Stimulated activated CD8-positive, alpha-beta memory T cell treated with anti-CD3 and anti-CD28 coated beads, Interleukin-12 subunit alpha, Interleukin-12 subunit beta, amount 100 ng/mL, for 4 hours (primary cell): ENCODE results near the gene RBBP5.

Experiments
- DNase-seq: peaks from one replicate; pipeline ENCODE4 v3.0.0-alpha.2; 2020; ENCODE audit warnings: low read depth

The RBBP5 gene

DNA sequence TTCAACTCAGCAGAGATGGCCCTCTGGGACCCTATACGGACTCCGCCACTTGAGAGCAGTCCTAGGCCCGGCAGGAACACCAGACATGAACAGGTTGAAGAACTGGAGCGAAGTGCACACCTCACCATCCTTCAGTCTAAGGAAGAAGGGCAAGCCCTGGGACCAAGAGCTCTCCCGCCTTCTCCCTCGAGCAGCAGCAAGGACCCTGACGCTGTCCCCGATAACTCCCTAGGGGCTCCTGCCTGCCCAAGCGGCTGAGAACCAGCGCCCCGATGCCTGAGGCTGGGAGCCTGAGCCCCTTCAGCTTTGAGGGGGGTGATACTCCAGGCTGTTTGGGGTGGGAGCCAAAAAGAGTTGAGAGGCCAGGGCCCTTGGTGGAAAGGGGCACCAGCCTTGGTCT lies 47.7 kb downstream of the RBBP5 start:
- DNase-seq = no peak

DNA sequence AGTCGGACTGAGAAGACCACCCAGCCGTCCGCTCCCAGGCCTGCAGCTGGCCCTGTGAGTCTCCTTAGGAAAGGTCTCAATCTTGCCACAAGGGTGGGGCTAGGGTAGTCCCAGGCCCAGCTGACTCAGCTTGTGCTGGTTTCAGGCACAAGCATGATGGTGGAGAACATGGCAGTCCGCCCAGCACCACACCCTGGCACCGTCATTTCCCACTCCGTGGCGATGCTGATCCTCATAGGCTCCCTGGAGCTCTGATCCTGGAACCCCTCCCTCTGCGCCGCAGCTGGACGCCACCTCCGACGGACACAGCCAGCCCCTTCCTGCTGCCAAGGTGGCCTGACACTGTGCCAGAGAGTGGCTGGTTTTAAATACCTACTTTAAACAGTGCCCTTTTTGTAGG lies 48.3 kb downstream of the RBBP5 start:
- DNase-seq = no peak

DNA sequence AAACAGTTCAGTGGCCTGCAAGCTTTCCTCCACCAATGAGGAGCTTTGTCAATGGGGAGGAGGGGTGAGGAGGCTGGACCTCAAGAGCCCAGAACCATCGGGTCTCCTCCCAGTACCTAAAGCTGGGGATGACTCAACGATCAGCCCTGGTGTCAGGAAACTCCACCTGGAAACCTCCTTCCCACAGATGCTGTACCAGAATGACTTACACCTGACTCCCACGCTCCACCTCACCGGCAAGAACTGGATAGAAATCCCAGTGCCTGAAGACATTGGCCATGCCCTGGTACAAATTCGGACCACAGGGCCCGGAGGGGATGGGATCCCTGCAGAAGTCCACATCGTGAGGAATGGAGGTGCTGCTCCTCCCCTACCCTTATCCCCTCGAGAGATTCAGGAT lies 48.9 kb downstream of the RBBP5 start:
- no peak for DNase-seq

DNA sequence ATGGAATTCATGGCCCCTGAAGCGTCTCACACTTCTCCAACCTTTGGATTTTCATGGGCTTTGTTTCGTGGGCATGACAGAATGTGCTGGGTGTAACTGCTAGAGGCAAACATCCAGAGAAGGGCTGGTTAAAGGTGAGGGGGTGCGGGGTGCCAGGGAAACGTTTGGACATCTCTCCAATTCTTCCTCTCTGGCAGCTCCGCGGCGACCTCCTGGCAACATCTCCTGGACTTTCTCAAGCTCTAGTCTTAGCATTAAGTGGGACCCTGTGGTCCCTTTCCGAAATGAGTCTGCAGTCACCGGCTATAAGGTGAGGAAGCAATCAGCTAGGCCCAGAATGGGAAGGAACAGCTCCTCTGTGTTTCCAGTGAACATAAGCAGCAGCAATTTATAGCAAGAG lies 49.5 kb downstream of the RBBP5 start:
- no peak for DNase-seq

DNA sequence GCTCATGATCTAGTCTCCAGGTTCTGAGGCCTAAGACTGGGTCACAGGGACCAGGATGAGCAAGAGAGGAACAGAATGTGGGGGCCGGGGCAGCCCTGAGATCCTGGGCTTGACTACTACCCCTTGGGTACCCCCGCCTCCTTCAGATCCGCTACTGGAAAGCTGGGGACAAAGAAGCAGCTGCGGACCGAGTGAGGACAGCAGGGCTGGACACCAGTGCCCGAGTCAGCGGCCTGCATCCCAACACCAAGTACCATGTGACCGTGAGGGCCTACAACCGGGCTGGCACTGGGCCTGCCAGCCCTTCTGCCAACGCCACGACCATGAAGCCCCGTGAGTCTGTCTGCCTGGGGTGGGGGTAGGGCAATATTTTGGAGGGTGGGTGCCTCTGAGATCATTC lies 50.0 kb downstream of the RBBP5 start:
- no peak for DNase-seq

DNA sequence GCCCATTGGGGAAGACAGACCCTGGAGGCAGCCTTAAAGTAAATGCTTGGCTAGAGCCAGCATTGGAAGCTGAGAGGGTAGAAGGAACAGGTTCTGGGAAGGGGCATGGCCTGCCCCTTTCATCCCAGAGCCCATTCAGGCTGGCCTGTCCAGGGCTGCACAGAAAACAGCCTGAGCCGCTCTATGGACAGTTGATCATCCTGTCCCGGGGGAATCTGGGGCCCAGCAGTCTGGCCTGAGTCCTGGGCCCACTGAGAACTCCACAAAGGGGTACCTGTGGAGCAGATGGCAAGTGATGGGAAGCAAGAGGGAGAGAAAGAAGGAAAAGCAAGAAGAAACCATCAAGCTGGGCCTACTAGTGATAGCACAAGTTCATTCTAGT lies 50.8 kb downstream of the RBBP5 start:
- no peak for DNase-seq

DNA sequence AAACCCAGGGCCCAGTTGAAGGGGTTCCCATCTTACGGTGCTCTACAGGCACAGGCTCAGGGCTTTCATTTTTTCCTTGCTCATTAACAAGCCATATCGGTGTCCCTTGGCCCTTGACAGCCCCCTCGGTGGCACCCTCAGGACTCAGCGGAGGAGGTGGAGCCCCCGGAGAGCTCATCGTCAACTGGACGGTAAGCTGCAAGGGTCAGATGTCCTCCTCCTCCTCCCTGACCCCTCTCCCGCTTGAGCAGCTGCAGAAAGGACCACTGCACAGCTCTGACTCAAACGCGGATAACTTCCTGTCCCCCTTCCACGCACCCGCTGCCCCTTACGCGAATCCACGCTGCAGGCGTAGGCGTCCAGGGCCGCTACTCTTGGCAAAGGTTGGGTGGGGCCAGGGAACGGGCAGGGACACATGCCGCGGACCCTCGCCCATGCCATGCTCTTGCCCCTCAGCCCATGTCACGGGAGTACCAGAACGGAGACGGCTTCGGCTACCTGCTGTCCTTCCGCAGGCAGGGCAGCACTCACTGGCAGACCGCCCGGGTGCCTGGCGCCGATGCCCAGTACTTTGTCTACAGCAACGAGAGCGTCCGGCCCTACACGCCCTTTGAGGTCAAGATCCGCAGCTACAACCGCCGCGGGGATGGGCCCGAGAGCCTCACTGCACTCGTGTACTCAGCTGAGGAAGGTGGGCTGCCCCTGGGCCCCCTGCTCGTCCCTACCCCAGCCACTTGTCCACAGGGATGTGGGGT lies 52.2 kb downstream of the RBBP5 start:
- DNase-seq = no peak

DNA sequence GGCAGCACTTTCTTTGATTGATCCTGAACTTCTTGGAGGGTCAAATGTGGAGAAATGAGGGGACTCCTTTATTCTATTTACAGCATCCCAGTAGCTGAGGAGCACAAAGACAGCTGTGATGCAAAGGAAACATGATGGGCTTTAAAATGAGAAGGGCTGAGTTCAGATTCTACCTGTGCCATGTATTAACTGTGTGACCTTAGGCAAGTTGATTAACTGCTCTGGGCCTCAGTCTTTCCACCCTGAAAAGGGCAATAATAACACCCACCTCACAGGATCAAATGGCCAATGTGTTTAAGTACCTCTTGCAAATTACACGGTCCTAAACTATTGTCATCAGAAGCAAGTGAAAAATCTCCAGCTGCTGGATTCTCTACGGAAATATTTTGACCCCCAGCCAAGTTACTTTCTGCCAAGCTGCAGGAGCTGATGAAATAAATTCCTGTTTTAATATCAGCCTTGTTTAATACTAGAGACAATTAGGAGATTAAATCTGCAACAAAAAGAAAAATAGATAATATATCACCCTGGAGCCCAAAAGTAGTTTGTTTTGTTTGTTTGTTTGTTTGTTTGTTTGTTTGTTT lies 53.2 kb downstream of the RBBP5 start:
- no peak for DNase-seq

DNA sequence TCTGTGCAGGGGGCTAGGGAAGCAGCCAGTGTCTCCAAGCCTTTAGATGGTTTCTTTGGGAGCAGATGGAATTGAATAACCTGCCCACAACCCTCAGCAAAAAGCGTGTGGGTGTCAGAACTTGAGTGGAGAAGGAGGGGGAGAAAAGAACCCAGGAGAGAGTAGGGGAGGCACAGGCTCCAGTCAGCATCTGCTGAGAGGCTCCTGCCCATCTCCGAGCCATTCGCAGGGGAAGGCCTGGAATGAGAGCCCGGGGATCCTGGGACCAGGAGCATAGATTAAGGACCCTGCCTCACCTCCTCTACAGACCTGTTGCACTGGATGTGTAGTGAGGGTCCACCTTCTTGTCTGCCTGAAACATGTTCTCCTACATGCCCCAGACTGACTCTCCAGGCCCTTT lies 53.8 kb downstream of the RBBP5 start:
- no peak for DNase-seq

DNA sequence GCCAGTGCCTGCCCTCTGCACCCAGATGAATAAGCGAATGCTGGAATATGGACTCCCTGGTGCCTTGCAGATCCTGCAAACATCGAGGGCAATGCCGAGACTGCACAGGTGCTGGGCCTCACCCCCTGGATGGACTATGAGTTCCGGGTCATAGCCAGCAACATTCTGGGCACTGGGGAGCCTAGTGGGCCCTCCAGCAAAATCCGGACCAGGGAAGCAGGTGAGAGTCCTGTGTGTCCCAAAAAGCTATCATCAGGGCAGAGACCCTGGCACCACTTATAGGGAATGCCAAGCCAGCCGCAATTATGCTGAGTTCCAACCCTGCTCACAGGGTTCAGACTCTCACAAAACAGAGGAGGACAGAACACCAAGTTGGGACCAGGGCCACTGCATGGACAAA lies 54.7 kb downstream of the RBBP5 start:
- DNase-seq = no peak

DNA sequence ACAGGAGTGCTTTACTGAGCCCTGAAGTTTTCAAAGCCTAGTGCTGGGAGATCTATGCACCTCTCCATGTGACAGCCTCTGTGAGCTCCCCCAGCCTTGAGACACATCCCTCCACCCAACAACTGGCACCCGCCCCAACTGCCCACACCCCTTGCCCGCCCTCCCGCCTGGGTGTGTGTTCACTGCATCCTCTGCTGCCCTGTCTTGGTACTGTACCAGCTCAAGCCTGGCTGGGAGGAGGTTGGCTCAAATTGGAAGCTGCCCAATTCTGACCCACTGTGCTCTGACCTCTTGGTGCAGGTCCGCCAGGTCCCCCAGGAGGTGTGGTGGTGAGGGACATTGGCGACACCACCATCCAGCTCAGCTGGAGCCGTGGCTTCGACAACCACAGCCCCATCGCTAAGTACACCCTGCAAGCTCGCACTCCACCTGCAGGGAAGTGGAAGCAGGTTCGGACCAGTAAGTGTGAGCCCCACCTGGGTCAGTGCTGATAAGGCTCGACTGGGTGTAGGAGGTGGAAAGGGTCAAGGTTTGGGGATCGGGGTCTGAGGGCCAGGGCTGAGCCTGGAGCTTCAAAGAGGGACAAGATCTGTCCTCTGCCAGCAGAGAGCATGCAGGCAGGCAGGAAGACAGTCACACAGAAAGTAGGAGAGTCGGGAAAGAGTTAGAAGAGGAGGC lies 55.5 kb downstream of the RBBP5 start:
- DNase-seq = no peak

DNA sequence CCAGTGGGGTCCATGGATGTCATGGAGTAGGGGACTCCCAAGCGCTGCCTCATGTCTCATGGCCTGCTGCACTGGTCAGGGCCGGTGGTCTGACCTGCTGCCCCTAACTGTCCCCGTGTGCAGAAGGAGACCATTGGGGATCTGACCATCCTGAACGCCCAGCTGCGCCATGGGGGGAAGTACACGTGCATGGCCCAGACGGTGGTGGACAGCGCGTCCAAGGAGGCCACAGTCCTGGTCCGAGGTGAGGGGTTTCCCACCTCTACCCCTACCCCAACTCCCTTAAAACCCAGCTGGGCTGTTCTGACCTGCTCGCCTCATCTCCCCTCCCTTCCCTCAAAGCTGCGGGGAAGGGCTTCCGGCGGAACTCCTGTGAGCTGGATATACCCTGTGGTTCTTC lies 56.1 kb downstream of the RBBP5 start:
- no peak for DNase-seq

DNA sequence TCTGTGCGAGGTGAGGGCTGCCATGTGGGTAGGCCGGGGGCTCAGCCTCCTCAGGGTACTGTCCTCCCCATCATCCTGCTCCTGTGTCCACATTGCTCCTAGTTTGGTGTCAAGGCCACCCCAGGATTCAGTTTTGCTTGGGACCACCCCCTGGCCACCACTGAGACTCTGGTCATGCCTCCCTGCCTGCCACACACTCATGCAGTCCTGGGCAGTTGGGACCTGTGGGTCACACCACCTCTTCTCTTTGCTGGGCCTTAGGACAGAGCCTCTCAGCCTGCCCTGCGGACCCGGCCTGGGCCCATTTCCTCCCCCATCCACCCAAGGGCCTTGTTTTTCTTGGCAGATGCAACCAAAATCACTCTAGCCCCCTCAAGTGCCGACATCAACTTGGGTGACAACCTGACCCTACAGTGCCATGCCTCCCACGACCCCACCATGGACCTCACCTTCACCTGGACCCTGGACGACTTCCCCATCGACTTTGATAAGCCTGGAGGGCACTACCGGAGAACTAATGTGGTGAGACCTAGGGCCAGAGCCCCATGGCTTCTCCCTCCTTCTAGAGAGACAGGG lies 56.9 kb downstream of the RBBP5 start:
- no peak for DNase-seq

DNA sequence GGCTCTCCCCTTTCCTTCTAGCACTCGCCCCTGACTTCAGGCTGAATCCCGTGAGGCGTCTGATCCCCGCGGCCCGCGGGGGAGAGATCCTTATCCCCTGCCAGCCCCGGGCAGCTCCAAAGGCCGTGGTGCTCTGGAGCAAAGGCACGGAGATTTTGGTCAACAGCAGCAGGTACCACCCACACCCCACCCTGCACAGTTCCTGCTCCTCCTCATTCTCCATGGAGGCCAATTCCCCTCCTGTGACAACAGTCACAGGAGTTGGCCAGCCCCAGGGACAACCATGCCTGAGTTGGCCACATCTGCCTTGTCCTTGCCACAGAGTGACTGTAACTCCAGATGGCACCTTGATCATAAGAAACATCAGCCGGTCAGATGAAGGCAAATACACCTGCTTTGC lies 57.5 kb downstream of the RBBP5 start:
- no peak for DNase-seq

DNA sequence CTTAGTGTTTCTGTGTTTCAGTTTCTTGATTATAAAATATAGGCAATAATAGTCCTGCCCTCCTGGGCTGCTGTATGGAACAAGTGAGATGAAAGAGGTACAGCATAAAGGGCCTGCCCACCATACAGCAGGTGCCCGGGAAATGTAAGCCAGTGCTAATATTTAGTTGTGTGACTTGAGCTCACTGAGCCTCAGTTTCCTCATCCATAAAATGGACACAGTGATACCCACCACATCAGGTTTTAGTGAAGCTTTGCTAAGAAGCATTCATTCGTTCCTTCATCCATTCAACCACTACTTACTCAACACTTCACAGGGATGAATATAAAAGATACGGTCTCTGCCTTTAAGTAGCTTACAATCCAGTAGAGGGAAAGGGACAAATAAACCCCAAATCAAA lies 58.9 kb downstream of the RBBP5 start:
- DNase-seq = no peak

DNA sequence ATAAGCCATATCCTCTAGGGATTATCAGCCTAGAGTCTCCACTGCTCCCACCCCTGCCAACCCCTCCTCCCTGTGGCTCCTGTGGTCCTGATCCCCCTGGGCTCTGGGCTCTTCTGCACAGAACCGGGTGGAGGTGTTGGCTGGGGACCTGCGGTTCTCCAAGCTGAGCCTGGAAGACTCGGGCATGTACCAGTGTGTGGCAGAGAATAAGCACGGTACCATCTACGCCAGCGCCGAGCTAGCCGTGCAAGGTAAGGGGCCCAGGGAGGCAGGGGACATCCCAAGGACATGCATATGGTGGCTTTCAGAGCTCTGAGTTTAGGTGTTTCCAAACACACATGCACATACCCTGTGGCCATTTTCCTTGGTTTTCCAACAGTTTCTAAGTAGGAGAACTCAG lies 59.5 kb downstream of the RBBP5 start:
- DNase-seq = no peak

DNA sequence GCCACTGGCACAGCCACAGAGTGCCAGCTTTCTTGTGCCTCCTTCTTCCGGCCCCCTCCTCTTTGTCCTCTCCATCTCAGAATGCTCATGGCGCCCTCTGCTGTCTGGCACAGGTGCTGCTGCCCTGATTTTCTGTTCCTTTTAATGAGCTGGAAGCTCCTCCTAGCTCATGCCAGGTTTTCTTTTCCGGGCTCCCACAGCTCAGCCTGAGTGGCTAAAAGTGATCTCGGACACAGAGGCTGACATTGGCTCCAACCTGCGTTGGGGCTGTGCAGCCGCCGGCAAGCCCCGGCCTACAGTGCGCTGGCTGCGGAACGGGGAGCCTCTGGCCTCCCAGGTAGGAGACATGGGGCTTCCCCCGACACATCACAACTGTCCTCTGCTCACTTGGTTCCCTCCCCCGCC lies 60.1 kb downstream of the RBBP5 start:
- DNase-seq = peak; percentile 13

DNA sequence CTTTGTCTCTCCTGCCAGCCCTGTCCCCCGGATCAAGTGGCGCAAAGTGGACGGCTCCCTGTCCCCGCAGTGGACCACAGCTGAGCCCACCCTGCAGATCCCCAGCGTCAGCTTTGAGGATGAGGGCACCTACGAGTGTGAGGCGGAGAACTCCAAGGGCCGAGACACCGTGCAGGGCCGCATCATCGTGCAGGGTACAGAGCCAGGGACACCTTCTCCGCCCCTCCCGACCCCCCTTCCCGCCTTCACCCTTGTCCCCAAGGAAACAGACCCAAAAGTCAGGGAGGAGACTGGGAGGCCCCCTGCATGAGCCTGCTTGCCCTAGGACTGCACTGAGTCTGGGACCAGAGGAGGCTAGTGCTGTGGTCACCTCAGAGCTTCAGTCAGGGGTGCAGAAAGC lies 60.6 kb downstream of the RBBP5 start:
- DNase-seq = no peak

DNA sequence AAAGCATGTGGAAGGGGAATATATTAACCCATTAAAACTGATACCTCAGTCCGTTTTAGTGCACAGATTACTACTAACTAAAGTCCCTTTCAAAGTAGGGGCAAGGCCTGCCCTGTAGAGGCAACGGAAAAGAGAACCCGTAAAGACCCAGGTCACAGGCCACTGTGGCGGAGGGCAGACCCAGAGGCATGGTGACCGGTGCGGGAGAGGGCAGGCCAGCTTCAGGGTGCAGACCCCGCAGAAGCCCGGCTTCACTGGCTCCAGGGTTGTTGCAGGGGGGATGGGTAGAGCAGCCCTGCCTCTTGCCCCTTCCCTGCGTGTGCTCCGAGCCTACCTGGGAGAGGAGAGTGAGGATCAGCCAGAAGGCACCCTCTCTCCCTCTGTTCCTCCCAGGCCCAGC lies 61.0 kb downstream of the RBBP5 start:
- no peak for DNase-seq

DNA sequence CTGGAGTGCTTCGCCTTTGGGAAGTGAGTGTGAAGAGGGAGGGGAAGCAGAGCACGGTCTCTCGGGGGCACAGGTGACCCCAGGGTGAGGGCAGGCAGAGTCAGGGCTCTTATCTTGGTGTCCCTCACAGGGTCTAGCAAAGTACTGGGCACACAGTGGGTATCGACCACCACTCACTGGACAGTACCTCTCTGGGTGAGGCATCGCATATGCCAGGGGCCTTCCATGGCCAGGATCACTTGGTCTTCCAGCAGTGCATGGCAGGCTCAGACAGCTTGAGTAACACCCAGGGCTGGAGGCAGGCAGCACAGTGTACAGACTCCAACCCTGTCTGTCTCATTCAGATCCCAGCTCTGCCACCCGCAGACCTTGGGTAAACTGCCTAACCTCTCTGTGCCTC lies 62.1 kb downstream of the RBBP5 start:
- DNase-seq = no peak

DNA sequence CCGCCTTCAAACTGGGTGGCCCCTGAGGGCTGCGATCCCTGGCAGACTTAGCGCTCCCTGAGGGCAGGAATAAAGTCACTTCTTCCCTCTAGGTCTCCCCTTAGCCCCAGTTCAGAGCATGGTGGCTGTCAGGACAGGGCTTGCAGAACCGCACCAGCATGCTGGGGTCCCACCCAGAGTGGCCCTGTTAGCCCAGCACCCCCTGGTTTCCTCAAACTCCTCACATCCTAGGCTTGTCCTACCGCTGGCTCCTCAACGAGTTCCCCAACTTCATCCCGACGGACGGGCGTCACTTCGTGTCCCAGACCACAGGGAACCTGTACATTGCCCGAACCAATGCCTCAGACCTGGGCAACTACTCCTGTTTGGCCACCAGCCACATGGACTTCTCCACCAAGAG lies 62.9 kb downstream of the RBBP5 start:
- DNase-seq = no peak

DNA sequence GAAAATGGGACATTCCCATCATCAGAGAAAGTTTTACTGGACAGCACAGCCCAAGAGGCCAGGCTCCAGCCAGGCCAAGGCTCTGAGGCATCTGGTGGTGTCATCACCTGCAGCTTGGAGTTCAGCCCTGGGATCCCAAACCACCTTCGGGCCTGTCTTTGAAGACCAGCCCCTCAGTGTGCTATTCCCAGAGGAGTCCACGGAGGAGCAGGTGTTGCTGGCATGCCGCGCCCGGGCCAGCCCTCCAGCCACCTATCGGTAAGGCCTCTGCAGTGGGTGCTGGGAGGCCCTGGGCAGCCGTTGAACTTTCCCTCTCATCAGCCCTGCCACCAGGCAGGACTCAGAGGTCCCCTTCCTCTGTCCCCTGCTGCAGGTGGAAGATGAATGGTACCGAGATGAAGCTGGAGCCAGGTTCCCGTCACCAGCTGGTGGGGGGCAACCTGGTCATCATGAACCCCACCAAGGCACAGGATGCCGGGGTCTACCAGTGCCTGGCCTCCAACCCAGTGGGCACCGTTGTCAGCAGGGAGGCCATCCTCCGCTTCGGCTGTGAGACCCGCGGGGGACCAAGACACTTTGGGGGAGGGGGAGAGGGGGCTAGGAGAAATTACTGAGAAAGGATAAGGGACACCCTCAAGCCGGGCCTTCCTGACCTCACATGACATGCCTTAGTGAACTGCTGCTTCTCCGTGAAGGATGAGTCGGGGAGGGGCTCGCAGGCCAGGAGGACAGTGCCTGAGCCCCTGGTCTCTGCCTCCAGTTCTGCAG lies 63.8 kb downstream of the RBBP5 start:
- no peak for DNase-seq
